ENCODE measurements around the gene ZSWIM9.

ZSWIM9 gene

GRCh38 chr19:48169939-48170803, at the start of gene ZSWIM9, which contains the start of gene LIG1:
ZSWIM9 (plus strand) TSS chr19:48170680; CDS start chr19:48171803, 1,123 bp downstream.
LIG1 (minus strand) TSS chr19:48170344; CDS start chr19:48165566, 4,778 bp downstream.
- ChIA-PET POLR2A (ENCODE audit: low non-redundant PET) (no interaction called here), CTCF (no interaction called here)
- DNase-seq (ENCODE audit: low spot score), result peak; percentile 95
- TF ChIP-seq CTCF (conservative IDR thresholded peaks at IDR 0.05; ENCODE audit: low read depth), result no peak
- peak within 1 kb of the TSS; percentile 93 for H3K27ac ChIP-seq

GRCh38 chr19:48121066-48121465, 49.4 kb upstream of the ZSWIM9 start:
- ChIA-PET CTCF (interaction anchor here (0.7 kb wide), 1 partner anchor 170 kb away, joined by 3 read pairs; no protein-coding TSS in a partner anchor), POLR2A (ENCODE audit: low non-redundant PET) (no interaction called here)
- no peak for TF ChIP-seq CTCF (conservative IDR thresholded peaks at IDR 0.05; ENCODE audit: low read depth)
- no peak for DNase-seq (ENCODE audit: low spot score)
- H3K27ac ChIP-seq, result peak overlapping the region; percentile 59; the same call in 1 of the 2 replicates

GRCh38 chr19:48121909-48122371, 48.5 kb upstream of the ZSWIM9 start:
- TF ChIP-seq CTCF (conservative IDR thresholded peaks at IDR 0.05; ENCODE audit: low read depth), result no peak
- POLR2A ChIA-PET (ENCODE audit: low non-redundant PET), result interaction anchor here (0.6 kb wide), 1 partner anchor 1875 kb away, joined by 7 read pairs; no protein-coding TSS in a partner anchor
- peak overlapping the region; percentile 59 for H3K27ac ChIP-seq
- CTCF ChIA-PET, result interaction anchor here (0.6 kb wide), 1 partner anchor 56 kb away, joined by 3 read pairs; no protein-coding TSS in a partner anchor
- peak; percentile 32 for DNase-seq (ENCODE audit: low spot score)

- TF ChIP-seq CTCF (conservative IDR thresholded peaks at IDR 0.05; ENCODE audit: low read depth), result no peak
- POLR2A ChIA-PET (ENCODE audit: low non-redundant PET), result no interaction called here
- H3K27ac ChIP-seq, result peak overlapping the region; percentile 59
- DNase-seq (ENCODE audit: low spot score), result no peak
- CTCF ChIA-PET, result interaction anchor here (0.6 kb wide), 1 partner anchor 56 kb away, joined by 3 read pairs; no protein-coding TSS in a partner anchor
These were observed 48.1 kb upstream of the ZSWIM9 start for GRCh38 chr19:48122421-48122820.

- no peak for TF ChIP-seq CTCF (conservative IDR thresholded peaks at IDR 0.05; ENCODE audit: low read depth)
- peak overlapping the region; percentile 59 for H3K27ac ChIP-seq
- peak; percentile 69 for DNase-seq (ENCODE audit: low spot score)
- ChIA-PET CTCF (interaction anchor here (0.7 to 1.0 kb wide), 3 partner anchors 17 to 151 kb away, joined by 3 to 5 read pairs (median 3); no protein-coding TSS in a partner anchor), POLR2A (ENCODE audit: low non-redundant PET) (no interaction called here)
These were observed 46.4 kb upstream of the ZSWIM9 start for GRCh38 chr19:48123907-48124651.

- CTCF ChIA-PET, result interaction anchor here (0.6 kb wide), 1 partner anchor 24 kb away, joined by 3 read pairs; no protein-coding TSS in a partner anchor
- TF ChIP-seq CTCF (conservative IDR thresholded peaks at IDR 0.05; ENCODE audit: low read depth), result no peak
- no peak for DNase-seq (ENCODE audit: low spot score)
- H3K27ac ChIP-seq, result no peak overlapping the region
- POLR2A ChIA-PET (ENCODE audit: low non-redundant PET), result no interaction called here
These were observed 42.9 kb upstream of the ZSWIM9 start for GRCh38 chr19:48127561-48127960.

Data from RWPE1 (cell line).